OCI-LY7 (cell line): ENCODE data around the gene UBE2K. TPM values are rescaled to one million over a fixed set of nuclear protein-coding genes. Genes with fewer than 3 reads are reported as not detected.
"Not testable (repeated sequence)": the region's sequence is repeated elsewhere in the genome, so short reads cannot be mapped to it uniquely, and the experiment has no call there.

ENCODE experiments used
- BruUV-seq: library from RNA; stranded (reverse); fragments of 400-500 nt; replicated peaks from 2 replicates; lab custom pipeline; 2021; lab: Mats Ljungman, UMichigan
- CTCF ChIA-PET: fragments of 300-600 bp; sonication (Branson Sonifier 250); formaldehyde crosslinking; loops from one replicate; lab custom pipeline; 2022; ENCODE audit warnings: antibody characterized with exemption; ENCODE audit not compliant: unreplicated experiment; lab: Charles Lee
- POLR2A ChIA-PET: fragments of 300-600 bp; sonication (Branson Sonifier 250); formaldehyde crosslinking; loops from one replicate; lab custom pipeline; 2022; ENCODE audit warnings: antibody characterized with exemption; lab: Charles Lee
- DNase-seq: peaks from one replicate; pipeline ENCODE4 v3.0.0-alpha.2; 2015; ENCODE audit warnings: low spot score
- H2AFZ ChIP-seq: fragments of 200-600 bp; sonication (generic), shearing (Covaris generic); 2 replicates; pipeline ENCODE4 v1.6.1; 2014; ENCODE audit warnings: mild to moderate bottlenecking, antibody characterized with exemption, low read length, moderate library complexity
- H3K27ac ChIP-seq: fragments of 200-600 bp; sonication (generic); 2 replicates; pipeline ENCODE4 v1.5.1; 2014; ENCODE audit warnings: mixed run types, low read depth, mild to moderate bottlenecking, moderate library complexity, low read length, inconsistent platforms; ENCODE audit not compliant: poor library complexity, severe bottlenecking
- H3K36me3 ChIP-seq: fragments of 200-600 bp; sonication (generic); 2 replicates; pipeline ENCODE4 v1.6.1; 2014; ENCODE audit warnings: mild to moderate bottlenecking, antibody characterized with exemption, low read length, moderate library complexity, mixed read lengths; ENCODE audit not compliant: insufficient read depth
- H3K4me1 ChIP-seq: fragments of 200-600 bp; sonication (generic); 2 replicates; pipeline ENCODE4 v1.5.1; 2014; ENCODE audit warnings: mild to moderate bottlenecking, low read length; ENCODE audit not compliant: insufficient read depth, poor library complexity, severe bottlenecking
- H3K4me2 ChIP-seq: fragments of 200-600 bp; sonication (generic); 2 replicates; pipeline ENCODE4 v1.6.1; 2014; ENCODE audit warnings: mild to moderate bottlenecking, low read length
- H3K4me3 ChIP-seq: fragments of 200-600 bp; sonication (generic); 2 replicates; pipeline ENCODE4 v1.5.1; 2014; ENCODE audit warnings: mild to moderate bottlenecking, low read depth, low read length; ENCODE audit not compliant: poor library complexity, severe bottlenecking
- H3K79me2 ChIP-seq: fragments of 200-600 bp; sonication (generic); 2 replicates; pipeline ENCODE4 v1.6.1; 2016; ENCODE audit warnings: low read depth, mild to moderate bottlenecking, low read length, moderate library complexity, mixed read lengths; ENCODE audit not compliant: insufficient read depth
- H3K9me2 ChIP-seq: fragments of 200-600 bp; sonication (generic); 2 replicates; pipeline ENCODE4 v1.6.1; 2016; ENCODE audit warnings: mild to moderate bottlenecking, low read length, mixed read lengths; ENCODE audit not compliant: insufficient read depth
- H3K9me3 ChIP-seq: fragments of 200-600 bp; sonication (generic); 2 replicates; pipeline ENCODE4 v1.6.1; 2014; ENCODE audit warnings: mild to moderate bottlenecking, mixed run types, low read length, mixed read lengths
- H4K20me1 ChIP-seq: fragments of 200-600 bp; sonication (generic); 2 replicates; pipeline ENCODE4 v1.6.1; 2014; ENCODE audit warnings: mild to moderate bottlenecking, antibody characterized with exemption, low read length, moderate library complexity, mixed read lengths; ENCODE audit not compliant: insufficient read depth
- EZH2phosphoT487 ChIP-seq: fragments of 200-600 bp; sonication (generic); IDR thresholded peaks from 2 replicates; pipeline ENCODE4 v1.6.1; 2018; ENCODE audit warnings: low read depth, borderline replicate concordance, mild to moderate bottlenecking, mixed run types, antibody characterized with exemption, low read length, moderate library complexity, mixed read lengths
- intact Hi-C: fragments of 100-400 bp; cut with micrococcal nuclease; formaldehyde crosslinking; loops from one replicate; pipeline ENCODE4 v1.10.0; 2022; ENCODE audit not compliant: unreplicated experiment
- total RNA-seq, 2 experiments: library from RNA; depleted of rRNA in 1 of 2; stranded (reverse); fragments of >200 nt in 1 of 2; shearing (Covaris generic) in 1 of 2; gene quantifications; 2 replicates each; pipeline ENCODE4 v1.2.3, GENCODE V29; 2014 to 2022
- TF ChIP-seq, protein P1 (sequence below): fragments of 200-600 bp; sonication (generic); conservative IDR thresholded peaks from 2 replicates; pipeline ENCODE4 v1.5.1; 2014; ENCODE audit warnings: mild to moderate bottlenecking, antibody characterized with exemption, low read length, moderate library complexity, mixed read lengths

Gene UBE2K
- total RNA-seq, 2 experiments from 2014 or later, result 20.8 to 88.0 TPM

DNA sequence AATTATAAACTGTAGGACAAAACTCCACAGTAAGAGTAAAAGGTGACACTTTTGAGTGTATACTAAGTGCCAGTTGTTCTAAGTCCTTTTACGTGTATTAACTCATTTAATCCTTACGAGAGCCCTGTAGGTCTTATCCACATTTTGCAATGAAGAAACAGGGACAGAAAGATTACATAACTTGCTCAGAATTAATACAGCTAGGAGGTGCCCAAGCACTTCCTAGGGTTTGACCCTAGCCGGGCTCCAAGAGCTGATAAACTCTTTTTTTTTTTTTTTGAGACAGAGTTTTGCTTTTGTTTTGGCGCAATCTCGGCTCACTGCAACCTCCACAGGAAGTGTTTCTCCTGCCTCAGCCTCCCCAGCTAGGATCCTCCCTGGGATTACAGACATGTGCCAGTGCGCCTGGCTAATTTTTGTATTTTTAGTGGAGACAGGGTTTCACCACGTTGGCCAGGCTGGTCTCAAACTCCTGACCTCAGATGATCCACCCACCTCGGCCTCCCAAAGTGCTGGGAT lies 110.4 kb downstream of the UBE2K start:
- Histone ChIP-seq H2AFZ (no peak overlapping the region), H3K4me1 (no peaks in the 10 kb centered on the region), H3K27ac (no peak overlapping the region), H4K20me1 (no peaks in the 10 kb centered on the region), H3K4me3 (no peak overlapping the region), H3K4me2 (no peak overlapping the region), H3K9me3 (no peaks in the 10 kb centered on the region), H3K36me3 (no peaks in the 10 kb centered on the region), H3K9me2 (no peaks in the 10 kb centered on the region), H3K79me2 (no peaks in the 10 kb centered on the region)
- CTCF ChIA-PET, result no interaction called here
- no TSS peak for BruUV-seq
- DNase-seq, result peak; percentile 17
- TF ChIP-seq EZH2phosphoT487, result no peak
- TF ChIP-seq, protein P1, sequence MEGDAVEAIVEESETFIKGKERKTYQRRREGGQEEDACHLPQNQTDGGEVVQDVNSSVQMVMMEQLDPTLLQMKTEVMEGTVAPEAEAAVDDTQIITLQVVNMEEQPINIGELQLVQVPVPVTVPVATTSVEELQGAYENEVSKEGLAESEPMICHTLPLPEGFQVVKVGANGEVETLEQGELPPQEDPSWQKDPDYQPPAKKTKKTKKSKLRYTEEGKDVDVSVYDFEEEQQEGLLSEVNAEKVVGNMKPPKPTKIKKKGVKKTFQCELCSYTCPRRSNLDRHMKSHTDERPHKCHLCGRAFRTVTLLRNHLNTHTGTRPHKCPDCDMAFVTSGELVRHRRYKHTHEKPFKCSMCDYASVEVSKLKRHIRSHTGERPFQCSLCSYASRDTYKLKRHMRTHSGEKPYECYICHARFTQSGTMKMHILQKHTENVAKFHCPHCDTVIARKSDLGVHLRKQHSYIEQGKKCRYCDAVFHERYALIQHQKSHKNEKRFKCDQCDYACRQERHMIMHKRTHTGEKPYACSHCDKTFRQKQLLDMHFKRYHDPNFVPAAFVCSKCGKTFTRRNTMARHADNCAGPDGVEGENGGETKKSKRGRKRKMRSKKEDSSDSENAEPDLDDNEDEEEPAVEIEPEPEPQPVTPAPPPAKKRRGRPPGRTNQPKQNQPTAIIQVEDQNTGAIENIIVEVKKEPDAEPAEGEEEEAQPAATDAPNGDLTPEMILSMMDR, result 0 out of 2 replicates have a peak, but pooled peaks have one; percentile 15
- intact Hi-C loops, result no loop called here
- POLR2A ChIA-PET, result interaction anchor here (0.5 to 0.7 kb wide), 3 partner anchors 14 to 260 kb away, joined by 3 to 4 read pairs (median 3); no protein-coding TSS in a partner anchor

DNA sequence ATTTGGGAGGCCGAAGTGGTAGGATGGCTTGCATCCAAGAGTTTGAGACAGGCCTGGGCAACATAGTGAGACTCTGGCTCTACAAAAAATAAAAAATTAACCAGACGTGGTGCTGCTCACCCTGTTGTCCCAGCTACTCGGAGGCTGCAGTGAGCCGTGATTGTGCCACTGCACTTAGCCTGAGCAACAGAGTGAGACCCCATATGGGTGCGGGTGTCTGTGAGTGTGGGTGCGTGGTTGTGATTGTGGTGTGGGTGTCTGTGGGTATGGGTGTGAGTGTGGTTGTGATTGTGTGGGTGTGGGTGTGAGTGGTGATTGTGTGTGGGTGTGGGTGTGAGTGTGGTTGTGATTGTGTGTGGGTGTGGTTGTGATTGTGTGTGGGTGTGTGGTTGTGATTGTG lies 114.6 kb downstream of the UBE2K start:
- no TSS peak for BruUV-seq
- Histone ChIP-seq H3K4me3 (no peak overlapping the region), H3K4me1 (no peaks in the 10 kb centered on the region), H3K9me2 (no peaks in the 10 kb centered on the region), H3K79me2 (no peaks in the 10 kb centered on the region), H3K9me3 (peaks cover 8% of the 10 kb centered on the region), H4K20me1 (no peaks in the 10 kb centered on the region), H2AFZ (no peak overlapping the region), H3K4me2 (no peak overlapping the region), H3K27ac (no peak overlapping the region), H3K36me3 (no peaks in the 10 kb centered on the region)
- TF ChIP-seq, protein P1, result no peak
- no peak for TF ChIP-seq EZH2phosphoT487
- DNase-seq, result no peak
- CTCF ChIA-PET, result no interaction called here
- intact Hi-C loops, result no loop called here
- POLR2A ChIA-PET, result no interaction called here

DNA sequence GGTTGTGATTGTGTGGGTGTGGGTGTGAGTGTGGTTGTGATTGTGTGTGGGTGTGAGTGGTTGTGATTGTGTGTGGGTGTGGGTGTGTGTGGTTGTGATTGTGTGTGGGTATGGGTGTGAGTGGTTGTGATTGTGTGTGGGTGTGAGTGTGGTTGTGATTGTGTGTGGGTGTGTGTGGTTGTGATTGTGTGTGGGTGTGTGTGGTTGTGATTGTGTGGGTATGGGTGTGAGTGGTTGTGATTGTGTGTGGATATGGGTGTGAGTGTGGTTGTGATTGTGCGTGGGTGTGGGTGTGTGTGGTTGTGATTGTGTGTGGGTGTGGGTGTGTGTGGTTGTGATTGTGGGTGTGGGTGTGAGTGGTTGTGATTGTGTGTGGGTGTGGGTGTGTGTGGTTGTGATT lies 115.1 kb downstream of the UBE2K start:
- POLR2A ChIA-PET, H3K4me2 ChIP-seq, H2AFZ ChIP-seq, H3K79me2 ChIP-seq, BruUV-seq, H3K9me3 ChIP-seq, H3K27ac ChIP-seq, DNase-seq, H3K4me1 ChIP-seq, H4K20me1 ChIP-seq, CTCF ChIA-PET, H3K36me3 ChIP-seq, H3K9me2 ChIP-seq, intact Hi-C loops, H3K4me3 ChIP-seq: not testable (repeated sequence)

DNA sequence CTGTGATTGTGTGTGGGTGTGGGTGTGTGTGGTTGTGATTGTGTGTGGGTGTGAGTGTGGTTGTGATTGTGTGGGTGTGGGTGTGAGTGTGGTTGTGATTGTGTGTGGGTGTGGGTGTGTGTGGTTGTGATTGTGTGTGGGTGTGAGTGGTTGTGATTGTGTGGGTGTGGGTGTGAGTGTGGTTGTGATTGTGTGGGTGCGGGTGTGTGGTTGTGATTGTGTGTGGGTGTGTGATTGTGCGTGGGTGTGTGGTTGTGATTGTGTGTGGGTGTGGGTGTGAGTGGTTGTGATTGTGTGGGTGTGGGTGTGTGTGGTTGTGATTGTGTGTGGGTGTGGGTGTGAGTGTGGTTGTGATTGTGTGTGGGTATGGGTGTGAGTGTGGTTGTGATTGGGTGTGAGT lies 115.8 kb downstream of the UBE2K start:
- CTCF ChIA-PET, H3K9me2 ChIP-seq, H3K4me3 ChIP-seq, H3K27ac ChIP-seq, H3K36me3 ChIP-seq, POLR2A ChIA-PET, BruUV-seq, H3K79me2 ChIP-seq, DNase-seq, H3K4me1 ChIP-seq, H4K20me1 ChIP-seq, H2AFZ ChIP-seq, H3K9me3 ChIP-seq, H3K4me2 ChIP-seq: not testable (repeated sequence)
- intact Hi-C loops, result loop anchor here (2.0 kb wide), 1 partner anchor 163 kb away; the partner anchor contains the start of gene PDS5A
